BLaER1 treated with 17β-estradiol and CSF1 and Interleukin-3, amounts not matched to agents 10 nM and 100 nM (cell line): ENCODE measurements around the gene ZNF804A.

ENCODE experiments used
- H3K27ac ChIP-seq, 11 experiments: shearing (Covaris generic); formaldehyde crosslinking; 2 replicates each; pipeline ENCODE4 v1.8.1; 2022
- H3K27me3 ChIP-seq, 11 experiments: shearing (Covaris generic); formaldehyde crosslinking; 2 replicates each; pipeline ENCODE4 v1.8.1; 2022
- H3K36me3 ChIP-seq, 11 experiments: shearing (Covaris generic); formaldehyde crosslinking; 2 replicates each; pipeline ENCODE4 v1.8.1; 2022
- H3K4me1 ChIP-seq, 10 experiments: shearing (Covaris generic); formaldehyde crosslinking; 2 replicates each; pipeline ENCODE4 v1.8.1; 2022
- H3K4me2 ChIP-seq, 11 experiments: shearing (Covaris generic); formaldehyde crosslinking; 2 replicates each; pipeline ENCODE4 v1.8.1; 2022
- H3K4me3 ChIP-seq, 10 experiments: shearing (Covaris generic); formaldehyde crosslinking; 2 replicates each; pipeline ENCODE4 v1.8.1; 2022
- H3K9ac ChIP-seq, 11 experiments: shearing (Covaris generic); formaldehyde crosslinking; 2 replicates each; pipeline ENCODE4 v1.8.1; 2022
- H3K9me3 ChIP-seq, 11 experiments: shearing (Covaris generic); formaldehyde crosslinking; replicated peaks in 1 of 11; 2 replicates each; pipeline ENCODE4 v1.8.1; 2022
- H4K20me1 ChIP-seq, 11 experiments: shearing (Covaris generic); formaldehyde crosslinking; 2 replicates each; pipeline ENCODE4 v1.8.1; 2022
- Cebpa-rat ChIP-seq, 11 experiments: shearing (Covaris generic); IDR thresholded peaks; 2 replicates each; pipeline ENCODE4 v1.8.1; 2022

The ZNF804A gene

GRCh38 chr2:184814421-184814820 lies 216.1 kb downstream of the ZNF804A start:
- Histone ChIP-seq H3K4me2 (no peak overlapping the region), H4K20me1 (no peaks in the 10 kb centered on the region), H3K9me3 (no peaks in the 10 kb centered on the region), H3K4me3 (no peak overlapping the region), H3K27me3 (no peaks in the 10 kb centered on the region), H3K9ac (no peak overlapping the region), H3K36me3 (no peaks in the 10 kb centered on the region), H3K4me1 (no peaks in the 10 kb centered on the region), H3K27ac (no peak overlapping the region)
- TF ChIP-seq Cebpa-rat (IDR thresholded peaks at IDR 0.05), result no peak

- Histone ChIP-seq H3K9ac (no peak overlapping the region), H3K4me1 (no peaks in the 10 kb centered on the region), H3K36me3 (no peaks in the 10 kb centered on the region), H3K27ac (no peak overlapping the region), H3K4me2 (no peak overlapping the region), H3K27me3 (no peaks in the 10 kb centered on the region), H3K9me3 (no peaks in the 10 kb centered on the region), H3K4me3 (no peak overlapping the region), H4K20me1 (no peaks in the 10 kb centered on the region)
- no peak for TF ChIP-seq Cebpa-rat (IDR thresholded peaks at IDR 0.05)
Observed at GRCh38 chr2:184815824-184816223, 217.5 kb downstream of the ZNF804A start.

DNA sequence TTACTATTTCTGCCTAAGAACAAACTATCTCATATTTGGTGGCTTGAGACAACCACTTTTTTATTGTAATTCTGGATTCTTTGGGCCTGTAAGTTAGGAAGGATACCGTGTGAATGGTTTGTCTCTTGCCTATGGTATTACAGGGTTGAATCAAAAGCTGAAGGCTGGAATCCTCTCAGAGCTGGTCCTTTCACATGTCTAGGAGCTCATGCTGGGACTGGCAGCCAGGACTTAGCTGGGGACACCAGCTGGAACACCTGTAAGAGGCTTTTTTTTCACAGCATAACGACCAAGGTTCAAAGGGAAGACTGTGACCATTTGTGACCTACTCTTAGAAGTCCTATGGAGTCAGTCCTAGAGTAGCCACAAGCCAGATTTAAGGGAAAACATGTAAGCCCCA lies 226.3 kb downstream of the ZNF804A start:
- Histone ChIP-seq H3K27ac (no peak overlapping the region), H3K4me2 (no peak overlapping the region), H3K4me1 (no peaks in the 10 kb centered on the region), H3K9me3 (no peaks in the 10 kb centered on the region), H4K20me1 (no peaks in the 10 kb centered on the region), H3K36me3 (no peaks in the 10 kb centered on the region), H3K4me3 (no peak overlapping the region), H3K27me3 (no peaks in the 10 kb centered on the region), H3K9ac (no peak overlapping the region)
- no peak for TF ChIP-seq Cebpa-rat (IDR thresholded peaks at IDR 0.05)

DNA sequence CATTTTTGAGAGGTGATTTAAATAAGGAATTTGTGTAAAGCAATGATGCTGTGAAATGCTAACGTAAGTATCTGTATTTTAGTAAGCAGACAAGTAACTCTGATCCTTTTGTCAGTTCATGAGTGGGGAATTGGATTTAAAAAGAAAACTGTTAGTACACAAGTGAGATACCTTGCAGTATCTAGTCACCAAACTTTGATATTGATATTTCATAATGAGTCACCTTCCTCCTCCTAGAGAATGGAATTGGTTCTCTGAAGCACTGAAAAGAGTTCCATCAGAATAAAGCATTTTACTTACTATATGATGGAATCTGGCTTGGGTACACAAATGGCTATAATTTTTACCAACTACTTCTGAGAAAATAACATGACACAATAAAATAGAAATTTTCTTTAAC lies 232.2 kb downstream of the ZNF804A start:
- H3K4me2 ChIP-seq, result no peak overlapping the region
- H3K9ac ChIP-seq, result no peak overlapping the region
- H3K36me3 ChIP-seq, result no peaks in the 10 kb centered on the region
- H3K9me3 ChIP-seq, result no peaks in the 10 kb centered on the region
- H3K4me3 ChIP-seq, result no peak overlapping the region
- H3K4me1 ChIP-seq, result no peaks in the 10 kb centered on the region
- no peaks in the 10 kb centered on the region for H3K27me3 ChIP-seq
- no peaks in the 10 kb centered on the region for H4K20me1 ChIP-seq
- TF ChIP-seq Cebpa-rat (IDR thresholded peaks at IDR 0.05), result no peak
- H3K27ac ChIP-seq, result no peak overlapping the region

DNA sequence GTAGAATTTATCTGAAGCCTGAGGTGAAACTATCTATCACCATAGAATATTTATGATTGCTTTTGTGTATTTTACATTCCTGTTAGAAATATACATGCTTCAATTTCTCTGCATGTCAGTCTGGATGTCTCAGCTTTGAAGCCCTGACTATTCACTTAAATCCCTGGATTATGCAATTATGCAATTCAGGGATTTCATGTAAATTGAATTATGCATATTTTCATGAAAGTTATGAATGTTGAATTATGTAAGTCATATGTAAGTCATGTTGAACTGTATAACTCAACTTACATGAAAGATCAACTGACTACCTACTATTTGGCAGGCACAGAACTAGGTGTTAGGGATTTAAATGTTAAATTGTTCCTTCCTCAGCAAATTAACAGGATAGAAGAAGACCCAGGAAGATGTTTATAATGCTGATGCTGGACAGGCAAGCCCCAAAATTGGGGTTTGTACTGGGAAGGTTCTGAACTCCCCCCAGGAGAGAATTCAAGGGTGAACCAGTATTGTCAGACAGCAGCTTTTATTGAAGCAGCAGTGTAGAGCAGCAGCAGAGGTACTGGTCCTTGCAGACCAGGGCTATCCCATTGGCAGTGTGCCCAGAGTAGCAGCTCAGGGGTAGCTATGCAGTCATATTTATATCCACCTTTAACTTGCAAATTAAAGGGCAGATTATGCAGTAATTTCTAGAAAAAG lies 236.5 kb downstream of the ZNF804A start:
- TF ChIP-seq Cebpa-rat (IDR thresholded peaks at IDR 0.05), result no peak
- no peak overlapping the region for H3K4me2 ChIP-seq
- no peaks in the 10 kb centered on the region for H4K20me1 ChIP-seq
- no peak overlapping the region for H3K4me3 ChIP-seq
- H3K4me1 ChIP-seq, result no peaks in the 10 kb centered on the region
- H3K27me3 ChIP-seq, result no peaks in the 10 kb centered on the region
- no peak overlapping the region for H3K27ac ChIP-seq
- H3K9ac ChIP-seq, result no peak overlapping the region
- no peaks in the 10 kb centered on the region for H3K9me3 ChIP-seq
- H3K36me3 ChIP-seq, result no peaks in the 10 kb centered on the region

DNA sequence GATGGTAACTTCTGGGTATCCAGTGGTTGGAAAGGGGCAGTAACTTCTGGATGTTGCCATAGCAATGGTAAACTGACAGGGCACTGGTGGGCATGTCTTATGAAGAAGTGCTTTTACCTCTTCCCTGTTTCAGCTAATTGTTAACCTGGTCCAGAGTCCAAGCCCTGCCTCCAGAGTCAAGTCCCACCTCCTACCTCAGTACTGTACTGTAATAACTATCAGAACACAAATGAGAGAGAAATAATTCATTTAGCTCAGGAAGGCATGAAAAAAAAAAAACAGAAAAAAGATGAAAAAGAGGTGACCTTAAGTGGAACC lies 237.0 kb downstream of the ZNF804A start:
- no peaks in the 10 kb centered on the region for H3K9me3 ChIP-seq
- no peaks in the 10 kb centered on the region for H4K20me1 ChIP-seq
- H3K36me3 ChIP-seq, result no peaks in the 10 kb centered on the region
- H3K4me1 ChIP-seq, result no peaks in the 10 kb centered on the region
- TF ChIP-seq Cebpa-rat (IDR thresholded peaks at IDR 0.05), result no peak
- H3K4me2 ChIP-seq, result no peak overlapping the region
- no peak overlapping the region for H3K9ac ChIP-seq
- H3K27ac ChIP-seq, result no peak overlapping the region
- no peak overlapping the region for H3K4me3 ChIP-seq
- no peaks in the 10 kb centered on the region for H3K27me3 ChIP-seq

DNA sequence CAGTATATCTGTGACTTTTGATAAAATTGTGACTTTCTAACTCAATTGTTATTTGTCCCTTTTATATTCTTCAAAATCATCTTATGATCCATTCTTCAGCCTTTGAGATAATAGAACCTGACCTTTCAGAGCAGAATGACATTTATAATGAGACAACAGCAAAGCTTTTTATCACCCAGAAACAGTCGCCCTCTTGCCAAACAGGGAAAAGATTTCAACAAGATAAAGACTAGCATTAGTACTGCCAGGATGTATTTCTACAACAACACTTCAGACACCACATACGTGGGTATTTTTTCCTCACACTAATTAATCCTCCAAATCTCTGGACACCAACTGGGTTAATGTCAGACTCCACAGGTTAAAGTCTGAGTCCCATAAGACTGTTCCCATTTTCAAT lies 249.0 kb downstream of the ZNF804A start:
- Histone ChIP-seq H3K4me1 (peaks cover 0 to 8% (median 2%) of the 10 kb centered on the region in 10 experiments; a peak in 5 of 20 replicates), H3K4me2 (no peak overlapping the region), H4K20me1 (no peaks in the 10 kb centered on the region), H3K9ac (no peak overlapping the region), H3K36me3 (no peaks in the 10 kb centered on the region), H3K4me3 (no peak overlapping the region), H3K27me3 (no peaks in the 10 kb centered on the region), H3K9me3 (no peaks in the 10 kb centered on the region), H3K27ac (no peak overlapping the region)
- no peak for TF ChIP-seq Cebpa-rat (IDR thresholded peaks at IDR 0.05)

GRCh38 chr2:184849516-184849915 lies 251.2 kb downstream of the ZNF804A start:
- Histone ChIP-seq H3K36me3 (no peaks in the 10 kb centered on the region), H3K4me2 (no peak overlapping the region), H3K9me3 (no peaks in the 10 kb centered on the region), H3K9ac (no peak overlapping the region), H3K4me3 (no peak overlapping the region), H3K4me1 (peaks cover 0 to 8% (median 2%) of the 10 kb centered on the region in 10 experiments; a peak in 5 of 20 replicates), H3K27me3 (no peaks in the 10 kb centered on the region), H3K27ac (no peak overlapping the region), H4K20me1 (no peaks in the 10 kb centered on the region)
- TF ChIP-seq Cebpa-rat (IDR thresholded peaks at IDR 0.05), result no peak

DNA sequence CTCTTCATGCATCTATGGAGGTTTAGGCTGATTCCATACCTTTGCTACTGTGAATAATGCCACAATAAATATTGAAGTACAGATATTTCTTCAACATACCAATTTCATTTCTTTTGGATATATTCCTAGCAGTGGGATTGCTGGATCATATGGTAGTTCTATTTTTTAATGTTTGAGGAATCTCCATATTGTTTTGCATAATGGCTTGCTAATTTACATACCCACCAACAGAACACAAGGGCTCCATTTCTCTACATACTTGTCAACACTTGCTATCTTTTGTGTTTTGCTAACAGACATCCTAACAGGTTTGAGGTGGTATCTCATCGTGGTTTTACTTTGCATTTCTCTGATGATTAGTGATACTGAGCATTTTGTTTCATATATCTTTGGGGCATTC lies 253.2 kb downstream of the ZNF804A start:
- no peaks in the 10 kb centered on the region for H3K9me3 ChIP-seq
- no peak overlapping the region for H3K9ac ChIP-seq
- H3K4me2 ChIP-seq, result no peak overlapping the region
- H3K4me3 ChIP-seq, result no peak overlapping the region
- no peaks in the 10 kb centered on the region for H3K27me3 ChIP-seq
- no peak for TF ChIP-seq Cebpa-rat (IDR thresholded peaks at IDR 0.05)
- H3K36me3 ChIP-seq, result no peaks in the 10 kb centered on the region
- H3K27ac ChIP-seq, result no peak overlapping the region
- H3K4me1 ChIP-seq, result no peaks in the 10 kb centered on the region
- H4K20me1 ChIP-seq, result no peaks in the 10 kb centered on the region

DNA sequence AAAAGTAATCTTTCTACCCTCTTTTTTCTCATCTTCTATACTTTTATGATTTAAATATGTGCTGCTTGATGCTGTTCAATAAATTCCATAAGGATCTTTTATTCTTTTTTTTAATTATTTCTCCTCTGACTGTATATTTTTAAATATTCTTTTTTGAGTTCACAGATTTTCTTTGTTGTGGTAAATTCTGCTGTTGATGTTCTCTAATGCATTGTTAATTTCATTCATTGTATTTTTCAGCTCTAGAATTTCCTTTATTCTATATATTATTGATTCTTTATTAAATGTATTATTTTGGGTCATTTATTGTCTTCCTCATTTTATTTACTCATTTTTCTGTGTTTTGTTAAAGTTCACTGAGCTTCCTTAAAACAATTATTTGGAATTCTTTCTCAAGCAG lies 260.9 kb downstream of the ZNF804A start:
- Histone ChIP-seq H3K27ac (no peak overlapping the region), H3K4me3 (no peak overlapping the region), H3K4me2 (no peak overlapping the region), H3K4me1 (no peaks in the 10 kb centered on the region), H4K20me1 (no peaks in the 10 kb centered on the region), H3K9me3 (peaks cover 24 to 33% (median 30%) of the 10 kb centered on the region in 11 experiments), H3K36me3 (no peaks in the 10 kb centered on the region), H3K27me3 (no peaks in the 10 kb centered on the region), H3K9ac (no peak overlapping the region)
- no peak for TF ChIP-seq Cebpa-rat (IDR thresholded peaks at IDR 0.05)
